HEK293T (cell line): Measurements from ENCODE around the gene KLHL22.

ENCODE experiments used
- CTCF ChIA-PET: fragments of 350-600 bp; formaldehyde crosslinking; extraction: SDS; loops from one replicate; lab custom pipeline; 2021; ENCODE audit warnings: antibody characterized with exemption, inconsistent platforms; lab: Yijun Ruan, JAX
- POLR2A ChIA-PET: fragments of 350-600 bp; formaldehyde crosslinking; extraction: SDS; loops from one replicate; lab custom pipeline; 2020; ENCODE audit warnings: antibody characterized with exemption, inconsistent platforms; lab: Yijun Ruan, JAX
- DNase-seq: peaks from one replicate; pipeline ENCODE4 v3.0.0; 2012; ENCODE audit warnings: mixed read lengths; ENCODE audit errors: extremely low spot score
- ARNT ChIP-seq: fragments of 450-650 bp; IDR thresholded peaks from 2 replicates; pipeline ENCODE4 v1.6.1; 2017; ENCODE audit warnings: mild to moderate bottlenecking
- BHLHE40 ChIP-seq: fragments of 450-650 bp; IDR thresholded peaks from 2 replicates; pipeline ENCODE4 v1.6.1; 2016; ENCODE audit warnings: mild to moderate bottlenecking, moderate library complexity, borderline replicate concordance
- CTBP1 ChIP-seq: fragments of 450-650 bp; IDR thresholded peaks from 2 replicates; pipeline ENCODE4 v1.6.1; 2016; ENCODE audit warnings: borderline replicate concordance
- ELF4 ChIP-seq: fragments of 450-650 bp; IDR thresholded peaks from 2 replicates; pipeline ENCODE4 v1.6.1; 2017; ENCODE audit warnings: antibody characterized with exemption
- FOXA1 ChIP-seq: fragments of 450-650 bp; IDR thresholded peaks from 2 replicates; pipeline ENCODE4 v1.6.1; 2016; ENCODE audit warnings: mild to moderate bottlenecking
- FOXK2 ChIP-seq: fragments of 450-650 bp; IDR thresholded peaks from 2 replicates; pipeline ENCODE4 v1.6.1; 2016; ENCODE audit warnings: mild to moderate bottlenecking
- FOXM1 ChIP-seq: fragments of 450-650 bp; IDR thresholded peaks from 2 replicates; pipeline ENCODE4 v1.6.1; 2017; ENCODE audit warnings: mild to moderate bottlenecking, borderline replicate concordance
- HDGF ChIP-seq: fragments of 450-650 bp; IDR thresholded peaks from 2 replicates; pipeline ENCODE4 v1.6.1; 2017; ENCODE audit warnings: antibody characterized with exemption, borderline replicate concordance
- L3MBTL2 ChIP-seq: fragments of 450-650 bp; conservative IDR thresholded peaks from 2 replicates; pipeline ENCODE4 v1.6.1; 2016; ENCODE audit warnings: mild to moderate bottlenecking
- LEF1 ChIP-seq: fragments of 450-650 bp; IDR thresholded peaks from 2 replicates; pipeline ENCODE4 v1.6.1; 2017; ENCODE audit warnings: mild to moderate bottlenecking, borderline replicate concordance
- NFRKB ChIP-seq: fragments of 450-650 bp; IDR thresholded peaks from 2 replicates; pipeline ENCODE4 v1.6.1; 2016; ENCODE audit warnings: mild to moderate bottlenecking, moderate library complexity
- SP1 ChIP-seq: fragments of 450-650 bp; IDR thresholded peaks from 2 replicates; pipeline ENCODE4 v1.6.1; 2017
- SUZ12 ChIP-seq: fragments of 450-650 bp; IDR thresholded peaks from 2 replicates; pipeline ENCODE4 v1.6.1; 2016; ENCODE audit warnings: mild to moderate bottlenecking
- TARDBP ChIP-seq: fragments of 450-650 bp; IDR thresholded peaks from 2 replicates; pipeline ENCODE4 v1.6.1; 2016
- ZNF384 ChIP-seq: fragments of 450-650 bp; IDR thresholded peaks from 2 replicates; pipeline ENCODE4 v1.6.1; 2016
- TF ChIP-seq, protein P1 (sequence below): fragments of 450-650 bp; IDR thresholded peaks from 2 replicates; pipeline ENCODE4 v1.6.1; 2016

The KLHL22 gene

DNA sequence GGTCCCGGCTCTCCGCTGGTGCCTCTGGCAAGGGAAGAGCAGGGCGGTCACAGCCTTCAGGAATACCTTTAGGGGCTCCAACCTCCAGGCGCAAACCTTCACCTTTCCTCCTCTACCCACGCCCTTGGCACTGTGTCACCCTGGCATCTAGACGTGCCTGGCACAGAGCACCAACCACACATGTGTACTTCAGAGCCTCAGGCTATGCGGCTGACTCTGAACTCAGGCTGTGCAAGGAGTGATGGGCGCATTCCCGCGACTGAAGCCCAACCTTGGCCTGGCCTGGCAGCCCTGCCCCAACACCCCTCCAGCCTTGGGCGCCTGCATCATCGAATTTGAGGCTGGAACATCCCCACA is 69.4 kb downstream of the KLHL22 start:
- CTCF ChIA-PET = no interaction called here
- TF ChIP-seq L3MBTL2 (no peak), CTBP1 (no peak), LEF1 (no peak)

DNA sequence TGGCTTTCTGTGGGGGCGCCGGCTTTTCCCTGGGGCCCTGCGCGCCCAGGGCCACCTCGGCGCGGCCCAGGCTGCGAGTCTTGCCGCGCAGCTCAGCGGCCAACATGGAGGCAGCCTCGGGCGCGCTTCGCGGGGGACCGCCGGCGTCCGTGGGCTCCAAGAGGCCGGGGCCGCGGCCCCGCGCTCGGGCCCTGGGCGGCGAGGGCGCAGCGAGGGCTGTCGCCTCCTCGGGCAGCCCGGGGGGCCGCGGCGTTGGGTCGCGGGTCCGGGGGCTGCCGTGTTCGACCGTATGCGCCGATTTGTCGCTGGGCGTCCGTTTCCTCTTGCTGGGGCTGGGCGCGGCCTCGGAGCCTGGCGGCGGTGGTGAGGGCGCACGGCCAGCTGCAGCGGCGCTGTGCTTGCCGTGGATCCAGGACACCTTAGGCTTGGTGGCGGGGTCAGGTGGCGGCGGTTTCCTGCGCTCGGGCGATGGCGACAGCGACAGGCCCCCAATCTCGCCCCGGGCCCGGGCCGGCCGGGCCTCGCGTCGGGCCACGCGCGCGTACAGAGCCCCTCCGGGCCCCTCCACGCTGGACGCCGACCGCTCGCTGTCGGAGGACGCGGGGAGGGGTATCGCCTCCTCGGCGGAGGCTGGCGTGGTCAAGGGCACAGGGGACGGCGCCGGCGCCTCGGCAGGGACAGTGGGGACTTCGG is 69.9 kb downstream of the KLHL22 start:
- DNase-seq = no peak
- ChIA-PET POLR2A (no interaction called here), CTCF (no interaction called here)

More for the DNA sequence above, 69.4 kb downstream of the KLHL22 start:
- no peak for DNase-seq
- POLR2A ChIA-PET = no interaction called here

DNA sequence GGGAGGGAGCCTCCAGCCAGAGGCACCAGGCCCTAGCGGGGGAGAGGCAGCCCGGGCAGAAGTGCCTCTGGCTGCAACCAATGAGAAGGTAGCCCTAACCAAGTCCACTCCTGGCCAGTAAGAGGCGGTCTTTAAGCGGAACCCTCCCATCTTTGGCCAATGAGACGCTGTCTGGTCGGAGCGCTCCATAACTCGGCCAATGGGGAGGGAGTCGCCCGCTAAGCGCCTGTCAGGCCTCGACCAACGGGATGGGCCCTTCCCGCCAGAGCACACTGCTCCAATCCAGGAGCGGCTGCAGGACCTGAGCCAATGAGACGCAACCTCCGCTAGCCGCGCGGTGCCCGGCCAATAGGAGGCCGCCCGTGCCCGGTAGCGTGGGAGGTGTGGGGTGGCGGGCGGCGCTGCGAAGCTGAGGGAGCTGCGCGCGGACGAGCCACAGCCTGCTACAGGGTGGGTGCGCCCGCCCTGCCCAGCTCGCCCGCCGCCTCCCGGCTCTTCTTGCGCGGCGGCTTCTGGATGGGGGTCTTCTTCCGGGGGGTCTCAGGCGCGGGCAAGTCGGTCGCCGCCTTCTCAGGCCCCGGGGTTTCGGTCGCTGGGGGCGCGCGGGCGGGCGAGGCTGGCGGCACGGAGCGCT is 70.5 kb downstream of the KLHL22 start:
- DNase-seq = no peak
- POLR2A ChIA-PET = no interaction called here
- CTCF ChIA-PET = no interaction called here
- TF ChIP-seq, protein P1, sequence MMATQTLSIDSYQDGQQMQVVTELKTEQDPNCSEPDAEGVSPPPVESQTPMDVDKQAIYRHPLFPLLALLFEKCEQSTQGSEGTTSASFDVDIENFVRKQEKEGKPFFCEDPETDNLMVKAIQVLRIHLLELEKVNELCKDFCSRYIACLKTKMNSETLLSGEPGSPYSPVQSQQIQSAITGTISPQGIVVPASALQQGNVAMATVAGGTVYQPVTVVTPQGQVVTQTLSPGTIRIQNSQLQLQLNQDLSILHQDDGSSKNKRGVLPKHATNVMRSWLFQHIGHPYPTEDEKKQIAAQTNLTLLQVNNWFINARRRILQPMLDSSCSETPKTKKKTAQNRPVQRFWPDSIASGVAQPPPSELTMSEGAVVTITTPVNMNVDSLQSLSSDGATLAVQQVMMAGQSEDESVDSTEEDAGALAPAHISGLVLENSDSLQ = no peak
- TF ChIP-seq SUZ12 = no peak
- TF ChIP-seq FOXM1 = no peak
- no peak for TF ChIP-seq CTBP1
- no peak for TF ChIP-seq ZNF384

More for the DNA sequence above, 69.9 kb downstream of the KLHL22 start:
- TF ChIP-seq NFRKB (no peak), ARNT (no peak), BHLHE40 (no peak), LEF1 (no peak), FOXK2 (no peak), TARDBP (no peak), ELF4 (no peak), FOXA1 (no peak), SP1 (no peak), HDGF (no peak), SUZ12 (no peak), ZNF384 (no peak), CTBP1 (no peak), FOXM1 (no peak), L3MBTL2 (no peak)
- TF ChIP-seq, protein P1 = no peak

DNA sequence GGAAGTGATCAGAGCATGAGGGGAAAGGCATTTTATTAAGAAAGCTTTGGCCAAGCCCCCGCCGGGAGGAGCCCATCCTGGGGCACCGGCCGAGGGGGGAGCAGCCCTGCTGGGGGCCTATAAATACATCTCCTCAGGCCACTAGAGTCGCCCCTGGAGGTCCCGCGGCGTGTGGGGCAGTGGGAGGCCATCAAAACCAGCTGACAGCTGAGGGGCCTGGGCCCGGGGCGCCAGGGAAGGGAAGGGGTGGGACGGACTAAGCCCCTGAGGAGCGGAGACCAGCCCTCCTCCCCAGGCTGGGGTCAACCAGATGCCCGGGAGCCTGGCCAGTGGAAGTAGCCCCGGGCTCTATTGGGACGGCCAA is 71.0 kb downstream of the KLHL22 start:
- ChIA-PET CTCF (no interaction called here), POLR2A (no interaction called here)
- TF ChIP-seq FOXM1 (no peak), SUZ12 (no peak), NFRKB (no peak), LEF1 (no peak), ELF4 (no peak), ZNF384 (no peak), CTBP1 (no peak), SP1 (no peak)
- TF ChIP-seq, protein P1 = no peak
- no peak for DNase-seq

DNA sequence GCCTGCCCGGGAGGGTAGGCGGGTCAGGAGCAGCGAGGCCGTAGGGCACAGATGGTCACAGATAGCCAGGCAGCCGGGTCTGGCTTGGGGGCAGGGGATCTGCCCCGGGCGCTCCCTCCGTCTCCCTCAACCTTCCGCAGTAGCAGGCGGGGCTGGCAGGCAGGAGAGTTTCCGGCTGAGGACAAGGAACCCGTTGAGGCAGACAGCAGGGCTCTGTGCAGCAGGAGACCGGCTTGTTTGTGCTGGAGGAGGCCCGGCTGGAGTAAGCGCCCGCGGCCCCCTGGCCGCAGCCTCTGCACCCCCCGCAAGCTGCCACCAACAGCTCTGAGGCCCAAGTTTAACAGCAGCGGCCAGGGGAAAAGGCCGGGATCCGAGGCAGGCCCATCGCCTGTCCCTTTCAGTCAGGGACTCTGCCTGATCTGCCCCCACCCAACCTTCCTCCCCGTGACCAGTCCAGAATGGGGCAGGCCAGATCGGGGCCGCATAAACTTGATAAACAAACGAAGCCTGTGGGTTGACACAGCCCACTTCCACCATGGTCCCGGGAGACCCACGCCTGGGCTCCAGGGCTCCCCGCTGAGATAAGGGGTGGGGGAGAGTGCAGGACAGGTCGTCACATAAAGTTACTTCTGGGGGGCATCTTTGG is 71.6 kb downstream of the KLHL22 start:
- ChIA-PET CTCF (no interaction called here), POLR2A (no interaction called here)
- no peak for DNase-seq
- TF ChIP-seq, protein P1 = no peak
- TF ChIP-seq TARDBP (no peak), BHLHE40 (no peak), ZNF384 (no peak), L3MBTL2 (no peak)
